ENCODE measurements around the gene CAMTA1. TPM values are rescaled to one million over a fixed set of nuclear protein-coding genes. Genes with fewer than 3 reads are reported as not detected.

CAMTA1 gene
- total RNA-seq, 6 donors from 2014 or later, result 38.8 to 74.0 (median 46.1) TPM

- Histone ChIP-seq H3K9me3 (no peaks in the 10 kb centered on the region), H3K27me3 (no peaks in the 10 kb centered on the region), H3K4me1 (no peaks in the 10 kb centered on the region), H3K27ac (no peak overlapping the region), H3K4me3 (no peak overlapping the region), H3K36me3 (no peaks in the 10 kb centered on the region)
- ATAC-seq (ENCODE audit: low FRiP score in 2 of 2) (no peak), DNase-seq (no peak)
- 83 to 87% methylated on average over 15 of the region's 15 CpGs for WGBS, 2 donors
- no peak for TF ChIP-seq EP300 (IDR thresholded peaks at IDR 0.05)
Observed at GRCh38 chr1:7232441-7233236, 447.4 kb downstream of the CAMTA1 start.

GRCh38 chr1:7233237-7233540 lies 447.9 kb downstream of the CAMTA1 start:
- TF ChIP-seq EP300 (IDR thresholded peaks at IDR 0.05) (no peak), POLR2A (IDR thresholded peaks at IDR 0.05) (no peak), CTCF (IDR thresholded peaks at IDR 0.05) (no peak), POLR2AphosphoS5 (IDR thresholded peaks at IDR 0.05) (no peak)
- WGBS, 2 donors, result 92 to 98% methylated on average over 6 of the region's 6 CpGs
- H3K27ac ChIP-seq, result no peak overlapping the region
- H3K27me3 ChIP-seq, result no peaks in the 10 kb centered on the region
- H3K36me3 ChIP-seq, result no peaks in the 10 kb centered on the region
- no peak for ATAC-seq (ENCODE audit: low FRiP score in 2 of 2)
- no peaks in the 10 kb centered on the region for H3K4me1 ChIP-seq
- H3K4me3 ChIP-seq, result no peak overlapping the region
- peak in 1 of 2 donors; percentile 15 for DNase-seq
- no peaks in the 10 kb centered on the region for H3K9me3 ChIP-seq

DNA sequence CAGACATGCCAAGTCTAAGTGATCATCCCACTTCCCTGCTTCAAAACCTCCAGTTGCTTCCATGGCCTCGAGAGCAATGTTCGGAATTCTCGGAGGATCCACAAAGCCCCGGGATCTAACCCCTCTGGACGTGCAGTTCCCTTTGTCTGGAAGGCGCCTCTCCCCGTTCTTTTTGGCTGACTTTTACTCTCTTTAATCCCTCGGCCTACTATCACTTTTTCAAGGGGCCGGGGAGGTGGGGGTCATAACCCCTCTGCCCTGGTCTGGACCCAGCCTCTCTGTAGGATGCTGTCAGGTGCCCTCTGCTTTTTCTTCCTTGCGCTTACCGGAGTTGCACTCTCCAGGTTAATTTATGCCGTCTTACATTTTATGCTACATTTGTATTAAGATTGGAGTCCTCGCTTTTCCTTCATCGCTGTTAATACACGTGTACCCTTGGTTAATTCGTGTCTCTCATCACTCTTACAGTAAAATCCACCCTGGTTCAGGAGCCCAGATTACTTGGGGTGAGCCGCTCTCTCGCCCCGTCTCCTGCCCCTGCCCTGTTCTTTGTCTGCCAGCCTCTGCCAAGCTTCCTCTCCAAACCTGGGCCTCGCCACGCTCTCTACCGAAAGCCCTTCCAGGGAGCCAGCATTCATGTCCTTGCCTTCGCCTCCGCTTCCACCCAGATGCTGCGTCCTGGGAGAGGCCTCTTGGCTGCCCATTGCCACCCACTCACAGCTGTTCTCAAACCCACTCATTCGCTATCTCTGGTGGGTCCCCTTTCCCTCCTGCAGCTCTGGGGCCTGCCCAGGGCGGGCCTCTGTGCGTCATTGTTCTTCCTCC lies 448.6 kb downstream of the CAMTA1 start:
- WGBS, 2 donors, result 89 to 91% methylated on average over 28 of the region's 28 CpGs
- Histone ChIP-seq H3K27ac (no peak overlapping the region), H3K27me3 (no peaks in the 10 kb centered on the region), H3K4me1 (no peaks in the 10 kb centered on the region), H3K9me3 (no peaks in the 10 kb centered on the region), H3K36me3 (no peaks in the 10 kb centered on the region), H3K4me3 (no peak overlapping the region)
- no peak for ATAC-seq (ENCODE audit: low FRiP score in 2 of 2)
- DNase-seq, result peak in 1 of 2 donors; percentile 44
- no peak for TF ChIP-seq POLR2A (IDR thresholded peaks at IDR 0.05)
- no peak for TF ChIP-seq EP300 (IDR thresholded peaks at IDR 0.05)
- no peak for TF ChIP-seq POLR2AphosphoS5 (IDR thresholded peaks at IDR 0.05)
- TF ChIP-seq CTCF (IDR thresholded peaks at IDR 0.05), result no peak

DNA sequence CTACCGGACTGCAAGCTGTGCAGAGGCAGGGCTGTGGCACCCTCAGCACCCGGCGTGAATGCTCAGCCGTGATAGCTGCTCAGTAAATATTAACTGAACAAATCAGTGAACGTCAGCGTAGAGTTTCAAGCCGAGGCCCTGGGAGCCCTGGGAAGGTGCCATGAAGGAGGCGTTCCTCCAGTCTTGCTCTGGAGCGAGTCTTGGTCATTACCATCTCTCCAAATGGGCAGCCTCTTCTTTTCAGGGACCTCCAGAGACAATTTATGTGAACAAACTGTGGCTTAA lies 449.2 kb downstream of the CAMTA1 start:
- H3K4me1 ChIP-seq, result no peaks in the 10 kb centered on the region
- no peak for ATAC-seq (ENCODE audit: low FRiP score in 2 of 2)
- H3K4me3 ChIP-seq, result no peak overlapping the region
- no peaks in the 10 kb centered on the region for H3K36me3 ChIP-seq
- DNase-seq, result peak in 1 of 2 donors; percentile 12
- H3K27ac ChIP-seq, result no peak overlapping the region
- no peaks in the 10 kb centered on the region for H3K9me3 ChIP-seq
- no peaks in the 10 kb centered on the region for H3K27me3 ChIP-seq
- no peak for TF ChIP-seq POLR2A (IDR thresholded peaks at IDR 0.05)
- no peak for TF ChIP-seq EP300 (IDR thresholded peaks at IDR 0.05)
- 86 to 90% methylated on average over 9 of the region's 9 CpGs for WGBS, 2 donors

GRCh38 chr1:7235871-7236517 lies 450.7 kb downstream of the CAMTA1 start:
- DNase-seq (peak in 1 of 2 donors; percentile 12), ATAC-seq (ENCODE audit: low FRiP score in 2 of 2) (no peak)
- H3K36me3 ChIP-seq, result no peaks in the 10 kb centered on the region
- H3K9me3 ChIP-seq, result no peaks in the 10 kb centered on the region
- no peak overlapping the region for H3K4me3 ChIP-seq
- WGBS, 2 donors, result 40 to 47% methylated on average over 16 to 17 of the region's 17 CpGs
- H3K4me1 ChIP-seq, result no peaks in the 10 kb centered on the region
- TF ChIP-seq POLR2A (IDR thresholded peaks at IDR 0.05) (no peak), CTCF (IDR thresholded peaks at IDR 0.05) (no peak), EP300 (IDR thresholded peaks at IDR 0.05) (no peak), POLR2AphosphoS5 (IDR thresholded peaks at IDR 0.05) (no peak)
- no peak overlapping the region for H3K27ac ChIP-seq
- no peaks in the 10 kb centered on the region for H3K27me3 ChIP-seq

Data from upper lobe of left lung (tissue), 6 donors.